Keratinocyte (primary cell): Measurements from ENCODE around the gene SCML2.
"Not testable (repeated sequence)": the region's sequence is repeated elsewhere in the genome, so short reads cannot be mapped to it uniquely, and the experiment has no call there.

Source experiments
- CTCF ChIP-seq, 3 experiments: IDR thresholded peaks in 1 of 3; conservative IDR thresholded peaks in 1 of 3; optimal IDR thresholded peaks in 1 of 3; 2 replicates in 2 of 3; 3 replicates in 1 of 3; pipeline versions ENCODE3 to v1.5.1; 2011; ENCODE audit warnings: low read length in 3 of 3, mild to moderate bottlenecking in 3 of 3, moderate library complexity in 2 of 3, control low read depth in 1 of 3, inconsistent platforms in 1 of 3; ENCODE audit not compliant: insufficient read depth in 2 of 3; ENCODE audit errors: extremely low read depth in 1 of 3
- EZH2 ChIP-seq: IDR thresholded peaks from one replicate; pipeline ENCODE4 v1.6.1; 2012; ENCODE audit warnings: inconsistent platforms, mild to moderate bottlenecking, low read length, moderate library complexity

GRCh38 chrX:18229646-18230045 is 124.8 kb downstream of the SCML2 start:
- not testable (repeated sequence) for TF ChIP-seq CTCF (optimal IDR thresholded peaks at IDR 0.05 in 1 of 3, IDR thresholded peaks at IDR 0.05 in 1 of 3, conservative IDR thresholded peaks at IDR 0.05 in 1 of 3; ENCODE audit: extremely low read depth in 1 of 3, insufficient read depth in 2 of 3, low read length in 3 of 3); EZH2
